ENCODE data around the gene SP2.

The SP2 gene

GRCh38 chr17:47953909-47954308 lies 57.9 kb downstream of the SP2 start:
- no peak for DNase-seq

DNA sequence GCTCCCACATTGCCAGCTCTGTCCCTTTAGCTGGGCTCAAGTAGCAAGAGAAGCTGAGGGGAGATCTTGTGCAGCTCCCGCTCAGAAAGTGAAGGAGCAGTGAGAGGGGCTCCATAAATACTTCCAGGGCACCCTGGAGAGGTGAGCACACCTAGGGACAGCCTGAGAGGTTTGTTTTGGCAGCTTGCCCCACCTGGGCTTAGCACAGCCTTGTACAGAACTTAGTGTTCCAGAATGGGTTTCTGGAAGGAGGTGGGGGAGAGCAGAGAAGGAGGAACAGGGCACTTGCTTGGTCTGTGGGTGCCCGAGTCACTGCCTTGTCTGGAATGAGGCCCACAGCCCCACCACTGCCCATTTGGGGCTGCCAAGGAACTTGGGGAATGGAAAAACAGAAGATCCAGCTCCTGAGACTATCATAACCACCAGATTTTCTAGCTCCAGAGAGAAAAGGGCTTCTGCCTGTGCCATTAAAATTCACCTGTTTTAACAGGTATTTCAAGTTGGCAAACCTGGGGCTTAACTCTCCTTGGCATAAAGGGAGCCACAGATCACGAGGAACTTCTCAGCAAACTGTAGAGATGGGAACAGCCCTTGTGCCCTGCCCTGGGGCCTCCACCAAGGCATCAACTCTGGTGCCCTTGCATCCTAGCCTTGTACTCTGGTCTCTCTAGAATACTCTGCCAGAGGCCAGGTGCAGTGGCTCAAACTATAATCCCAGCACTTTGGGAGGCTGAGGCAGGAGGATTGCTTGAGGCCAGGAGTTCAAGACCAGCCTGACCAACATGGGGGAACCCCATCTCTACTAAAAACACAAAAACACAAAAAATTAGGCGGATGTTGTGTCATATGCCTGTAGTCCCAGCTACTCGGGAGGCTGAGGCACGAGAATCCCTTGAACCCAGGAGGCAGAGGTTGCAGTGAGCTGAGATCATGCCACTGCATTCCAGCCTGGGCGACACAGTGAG lies 59.7 kb downstream of the SP2 start:
- no peak for DNase-seq

DNA sequence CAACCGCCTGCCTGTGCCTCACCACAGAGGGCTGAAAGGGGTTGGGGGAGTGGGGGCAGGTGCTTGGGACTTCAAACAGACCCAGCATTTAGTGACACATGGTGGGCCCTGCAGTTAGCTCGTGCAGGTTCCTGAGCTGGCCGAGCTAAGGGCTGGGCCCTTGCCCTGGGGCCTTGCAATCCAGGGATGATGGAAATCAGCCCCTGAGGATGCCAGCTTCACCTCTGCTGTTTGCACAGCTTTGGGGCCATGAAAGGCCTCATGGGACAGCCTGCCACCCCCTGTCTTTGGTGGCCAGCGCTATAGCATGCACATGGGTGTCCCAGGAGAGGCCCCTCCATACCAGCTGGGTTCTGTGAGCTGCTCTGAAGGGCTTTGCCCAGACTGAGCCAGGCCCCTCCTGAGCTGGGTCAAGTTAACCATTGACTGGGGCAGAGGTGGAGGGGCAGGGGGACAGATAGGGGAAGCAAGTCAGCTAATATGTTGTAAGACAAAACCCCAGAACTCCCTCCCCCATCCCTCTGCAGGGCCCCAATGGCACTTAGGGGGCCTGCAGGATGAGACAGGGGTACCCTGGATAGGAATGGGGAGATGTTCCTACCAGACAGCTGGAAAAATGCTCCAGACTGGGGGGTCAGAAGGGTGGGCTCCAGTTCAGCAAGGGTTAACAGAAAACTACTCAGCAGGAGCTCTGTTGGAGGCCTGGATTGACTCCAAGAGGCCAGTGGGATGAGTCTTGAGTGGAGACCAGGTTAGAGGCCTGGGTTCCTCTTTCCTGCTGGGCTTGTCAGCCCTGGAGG lies 61.0 kb downstream of the SP2 start:
- no peak for DNase-seq

DNA sequence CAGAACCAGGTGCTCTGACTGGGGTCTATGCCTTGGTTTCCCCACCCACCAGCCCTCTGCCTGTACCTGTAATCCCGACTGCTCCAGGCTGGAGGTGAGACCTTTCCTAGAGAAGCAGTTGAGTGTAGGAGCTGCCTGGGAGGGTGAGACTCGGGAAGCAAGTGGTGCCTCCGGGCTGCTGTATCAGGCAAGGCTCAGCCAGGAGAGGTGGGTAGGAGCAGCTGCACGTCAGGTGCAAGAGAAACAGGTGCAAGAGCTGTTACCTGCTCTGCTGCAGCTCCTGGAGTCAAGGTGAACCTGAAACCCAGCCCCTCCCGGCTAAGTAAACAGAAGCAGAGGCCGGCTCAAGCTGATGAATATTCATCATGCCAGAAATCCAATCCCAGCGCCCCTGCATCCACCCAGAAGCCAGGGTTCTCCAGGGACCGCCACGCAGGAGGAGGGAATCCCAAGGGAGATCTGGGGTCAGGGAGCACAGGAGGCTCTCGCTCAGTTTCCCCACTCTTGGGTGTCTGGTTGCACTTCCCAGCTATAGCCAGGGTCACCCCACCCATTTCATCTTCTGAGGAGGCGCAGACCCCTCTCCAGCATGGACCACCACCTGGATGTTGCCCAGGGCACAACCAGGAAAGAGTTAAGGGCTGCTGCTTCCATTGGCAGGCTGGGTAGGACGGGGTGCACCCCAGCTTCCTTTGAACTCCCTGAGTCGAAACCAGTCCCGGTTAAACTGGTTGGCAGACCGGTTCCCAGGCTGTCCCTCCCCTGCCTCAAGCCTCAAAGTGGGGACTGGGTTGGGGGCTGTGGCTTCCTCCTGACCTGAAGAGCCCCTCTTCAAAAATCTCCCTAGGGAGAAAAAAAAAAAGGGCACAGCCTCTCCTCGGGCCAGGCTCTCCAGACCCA lies 61.8 kb downstream of the SP2 start, which contains the start of gene PRR15L:
Gene PRR15L (minus strand): TSS at position 293 of the 900 bp plus-strand sequence. CDS start 4,649 bp downstream, outside the sequence.
- DNase-seq, result no peak

DNA sequence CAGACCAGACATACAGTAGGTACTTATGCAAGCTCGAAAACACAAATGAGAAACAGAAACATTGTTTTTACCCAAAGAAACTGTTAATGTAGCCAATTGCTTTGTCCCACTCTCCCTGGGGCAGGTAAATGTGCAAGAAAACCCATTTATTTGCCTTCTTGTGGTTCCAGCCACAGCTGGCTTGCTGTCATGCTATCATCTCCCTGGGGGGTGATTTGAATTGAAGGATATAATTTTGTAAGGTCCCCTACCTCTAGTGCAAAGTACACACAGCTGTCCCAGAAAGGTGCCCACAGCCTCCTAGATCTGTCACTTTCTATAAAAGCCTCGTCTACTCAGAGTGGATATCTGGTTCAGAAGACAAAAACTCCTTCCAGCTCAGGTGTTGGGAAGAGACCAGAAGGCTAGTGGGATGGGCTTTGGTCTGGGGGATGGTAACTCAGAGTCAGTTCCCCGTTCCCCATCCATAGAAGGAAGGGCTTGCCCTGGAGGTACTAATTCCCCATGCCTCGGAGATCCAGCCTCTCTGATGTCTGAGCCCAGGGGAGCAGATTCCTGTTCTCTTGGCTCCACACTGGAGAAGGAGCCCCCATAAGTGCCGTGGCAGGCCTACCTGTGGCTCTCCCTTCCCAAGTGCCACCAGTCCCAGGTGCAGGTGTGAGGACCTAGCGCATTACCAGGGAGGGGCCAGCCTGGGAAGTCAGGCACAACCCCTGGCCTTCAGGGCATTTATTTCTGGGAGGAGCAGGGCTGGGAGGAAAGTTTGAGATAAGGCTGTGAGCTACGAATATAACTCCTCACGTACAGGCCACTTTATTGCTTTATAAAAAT lies 64.0 kb downstream of the SP2 start:
- no peak for DNase-seq

- no peak for DNase-seq
These were observed 65.4 kb downstream of the SP2 start for GRCh38 chr17:47961406-47961805.

DNA sequence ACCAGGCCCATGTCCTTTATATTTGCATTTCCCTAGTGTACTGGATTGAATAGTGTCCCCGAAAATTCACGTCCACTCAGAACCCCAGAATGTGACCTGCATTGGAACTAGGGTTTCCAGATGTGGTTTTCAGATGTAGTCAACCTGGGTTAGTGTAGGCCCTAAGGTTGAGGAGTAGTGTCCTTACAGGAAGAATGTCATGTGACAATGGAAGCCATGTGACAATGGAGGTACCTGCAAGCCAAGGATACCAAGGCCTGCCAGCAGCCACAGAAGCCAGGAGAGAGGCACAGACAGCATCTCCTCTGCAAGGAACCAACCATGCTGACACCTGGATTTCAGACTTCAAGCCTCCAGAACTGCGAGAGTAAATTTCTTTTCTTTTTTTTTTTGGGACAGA lies 66.9 kb downstream of the SP2 start:
- no peak for DNase-seq

- DNase-seq, result no peak
These were observed 68.8 kb downstream of the SP2 start for GRCh38 chr17:47964856-47965255.

GRCh38 chr17:47966079-47966519 lies 70.1 kb downstream of the SP2 start:
- DNase-seq, result no peak

DNA sequence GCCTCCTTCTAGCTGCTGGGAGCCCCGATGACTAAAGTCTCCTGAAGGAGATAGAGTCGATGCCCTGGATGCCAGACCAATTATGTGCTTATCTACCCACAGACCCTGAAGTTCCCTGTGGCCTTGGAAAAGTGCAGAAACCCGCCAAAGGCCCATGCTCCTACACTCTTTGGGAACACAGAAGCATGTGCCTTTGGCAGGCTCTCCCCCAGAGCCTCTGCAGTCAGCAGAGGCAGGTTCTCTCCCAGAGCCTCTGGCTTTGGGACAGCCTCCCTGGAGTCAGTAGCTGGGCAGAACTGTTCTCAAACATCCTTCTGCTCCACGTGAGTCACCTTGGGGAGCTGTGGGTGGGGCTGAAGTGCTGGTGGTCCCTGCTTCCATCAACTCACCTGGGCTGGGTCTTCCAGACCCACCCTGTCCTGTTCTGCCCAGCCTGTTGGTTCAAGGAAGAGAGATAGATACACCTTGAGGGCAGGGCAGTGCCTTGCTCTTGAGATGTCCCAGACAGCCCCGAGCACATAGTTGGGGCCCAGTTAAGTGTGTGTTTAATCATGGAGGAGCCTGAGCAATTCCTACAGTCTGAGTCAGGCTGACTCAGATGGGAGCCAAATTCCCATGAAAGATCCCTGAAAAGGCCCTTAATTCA lies 71.7 kb downstream of the SP2 start:
- no peak for DNase-seq

GRCh38 chr17:47968836-47969235 lies 72.8 kb downstream of the SP2 start:
- DNase-seq, result no peak

- no peak for DNase-seq
These were observed 74.1 kb downstream of the SP2 start for GRCh38 chr17:47969930-47970724.

DNA sequence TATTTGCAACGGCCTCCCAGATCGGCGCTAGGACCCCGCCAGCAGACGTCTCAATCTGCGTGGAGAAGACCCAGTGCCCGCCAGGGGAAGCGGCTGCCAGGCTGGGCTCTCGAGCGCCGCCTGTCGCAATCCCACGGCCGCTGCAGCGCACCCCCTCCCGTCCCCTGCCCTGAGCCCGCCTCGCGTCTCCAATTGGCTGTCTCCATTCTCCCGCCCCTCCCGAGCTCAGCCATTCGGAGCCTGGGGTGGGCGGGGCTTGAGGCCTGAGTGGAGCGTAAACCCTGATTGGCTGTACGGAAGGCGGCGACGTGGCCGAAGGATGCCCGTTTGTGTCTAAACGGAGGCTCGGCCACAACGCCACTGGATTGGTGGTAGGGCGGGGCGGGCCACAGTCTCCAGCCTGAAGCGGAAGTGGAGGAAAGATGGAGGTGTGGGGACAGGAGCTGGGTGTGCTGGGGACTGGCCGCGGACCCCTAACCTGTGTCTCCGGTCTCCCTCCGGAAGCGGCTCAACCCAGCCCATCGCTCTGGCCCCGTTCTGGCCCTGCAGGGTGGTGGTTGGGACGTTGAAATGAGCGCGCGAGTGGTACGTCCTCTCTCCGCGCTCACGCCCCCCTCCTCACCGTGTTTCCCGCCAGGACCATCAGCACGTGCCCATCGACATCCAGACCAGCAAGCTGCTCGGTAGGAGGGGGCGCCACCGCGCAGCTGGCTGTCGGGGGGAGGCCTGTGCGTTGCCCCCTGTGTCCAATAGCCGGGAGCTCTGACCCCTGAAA lies 74.9 kb downstream of the SP2 start, which contains the start of gene CDK5RAP3:
Gene CDK5RAP3 (plus strand): TSS at position 389 of the 775 bp plus-strand sequence. CDS start 34 bp downstream, at position 423.
- peak; percentile 94 to 97 (median 96) for DNase-seq

GRCh38 chr17:47973541-47973940 lies 77.5 kb downstream of the SP2 start:
- no peak for DNase-seq

DNA sequence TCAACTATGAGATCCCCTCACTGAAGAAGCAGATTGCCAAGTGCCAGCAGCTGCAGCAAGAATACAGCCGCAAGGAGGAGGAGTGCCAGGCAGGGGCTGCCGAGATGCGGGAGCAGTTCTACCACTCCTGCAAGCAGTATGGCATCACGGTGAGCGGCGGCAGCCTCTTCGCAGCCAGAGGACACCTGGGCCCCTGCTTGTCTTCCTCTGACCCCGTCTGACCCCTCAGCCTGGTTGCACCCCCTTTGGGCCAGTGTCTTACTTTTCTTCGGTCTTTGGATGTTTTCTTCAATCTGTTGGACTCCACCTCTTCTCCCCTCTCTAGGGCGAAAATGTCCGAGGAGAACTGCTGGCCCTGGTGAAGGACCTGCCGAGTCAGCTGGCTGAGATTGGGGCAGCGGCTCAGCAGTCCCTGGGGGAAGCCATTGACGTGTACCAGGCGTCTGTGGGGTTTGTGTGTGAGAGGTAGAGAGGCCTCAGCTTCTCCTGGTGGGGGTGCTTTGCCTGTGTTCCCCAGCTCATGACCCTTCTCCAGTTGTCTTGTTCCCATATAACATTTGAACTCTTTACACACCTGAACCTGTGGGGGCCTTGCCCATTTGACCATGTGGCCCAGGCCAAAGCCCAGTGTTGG lies 79.3 kb downstream of the SP2 start:
- DNase-seq, result no peak

DNA sequence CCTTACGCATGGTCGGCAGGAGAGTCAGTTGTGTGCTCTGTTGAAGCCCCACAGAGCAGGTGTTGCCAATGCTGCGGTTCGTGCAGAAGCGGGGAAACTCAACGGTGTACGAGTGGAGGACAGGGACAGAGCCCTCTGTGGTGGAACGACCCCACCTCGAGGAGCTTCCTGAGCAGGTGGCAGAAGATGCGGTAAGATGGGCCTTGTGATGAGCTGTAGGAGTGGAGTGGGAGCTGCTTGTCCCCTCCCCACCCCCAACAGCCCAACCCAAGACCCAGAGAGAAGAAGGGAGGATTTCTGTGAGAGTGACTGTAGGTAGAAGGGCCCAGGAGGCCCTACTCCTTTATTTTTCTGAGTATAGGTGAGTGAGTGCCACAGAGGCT lies 79.8 kb downstream of the SP2 start:
- DNase-seq, result no peak

DNA sequence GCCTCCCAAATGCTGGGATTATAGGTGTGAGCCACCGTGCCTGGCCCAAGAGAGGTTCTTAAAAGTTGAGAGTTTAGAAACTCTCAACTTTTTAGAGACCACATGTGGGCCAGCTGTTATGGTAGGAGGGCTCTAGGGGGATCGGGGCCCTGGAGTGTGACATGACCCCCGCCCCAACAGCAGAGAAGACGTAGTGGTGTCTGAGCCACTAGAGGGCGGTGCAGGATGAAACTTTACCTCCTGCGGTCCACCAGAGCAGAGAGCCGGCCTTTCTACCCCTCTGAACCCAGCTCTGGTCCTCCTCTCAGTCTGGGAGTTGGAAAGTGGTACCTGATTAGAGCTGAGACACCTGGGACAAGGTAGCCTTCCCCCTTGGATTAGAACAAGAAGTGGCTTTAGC lies 82.3 kb downstream of the SP2 start:
- peak; percentile 2 to 18 (median 10) for DNase-seq

All from stimulated activated naive CD4-positive, alpha-beta T cell (primary cell).